Esophagus squamous epithelium (tissue), 5 donors: ENCODE measurements around the gene CHPT1. TPM values are rescaled to one million over a fixed set of nuclear protein-coding genes. Genes with fewer than 3 reads are reported as not detected.

Experiments used
- DNase-seq: peaks from one replicate; lab custom pipeline; 2025; lab: John Stamatoyannopoulos, UW
- H3K27ac ChIP-seq, 4 donors: fragments of 200-600 bp; sonication (generic); one replicate each; pipeline ENCODE4 v1.5.1; 2016 to 2019; ENCODE audit warnings: mild to moderate bottlenecking in 1 of 4
- H3K27me3 ChIP-seq, 4 donors: fragments of 200-600 bp; sonication (generic); 1 replicate in 3 of 4; 2 replicates in 1 of 4; pipeline versions ENCODE4 v1.5.1 to v1.6.0; 2017 to 2021; ENCODE audit warnings: antibody characterized with exemption in 1 of 4
- H3K36me3 ChIP-seq, 3 donors: fragments of 200-600 bp; sonication (generic); one replicate each; pipeline ENCODE4 v1.5.1; 2016 to 2019
- H3K4me1 ChIP-seq, 3 donors: fragments of 200-600 bp; sonication (generic); one replicate each; pipeline ENCODE4 v1.5.1; 2017 to 2019
- H3K4me3 ChIP-seq, 4 donors: fragments of 200-600 bp; sonication (generic); 1 replicate in 3 of 4; 2 replicates in 1 of 4; pipeline ENCODE4 v1.5.1; 2016 to 2019; ENCODE audit warnings: mild to moderate bottlenecking in 2 of 4, moderate library complexity in 1 of 4
- H3K9me3 ChIP-seq, 3 donors: fragments of 200-600 bp; sonication (generic); one replicate each; pipeline ENCODE4 v1.5.1; 2016 to 2019
- CTCF ChIP-seq, 6 experiments: fragments of 450-650 bp in 4 of 6; fragments of 200-600 bp in 2 of 6; sonication (generic) in 2 of 6; IDR thresholded peaks; one replicate each; pipeline ENCODE4 v1.5.1; 2016 to 2019; ENCODE audit warnings: antibody characterized with exemption in 6 of 6, mild to moderate bottlenecking in 4 of 6, moderate library complexity in 4 of 6
- POLR2A ChIP-seq, 4 donors: fragments of 450-650 bp; IDR thresholded peaks; one replicate each; pipeline ENCODE4 v1.6.1; 2017; ENCODE audit warnings: antibody characterized with exemption in 4 of 4, mild to moderate bottlenecking in 4 of 4, moderate library complexity in 3 of 4
- WGBS, 2 donors: methylation state at CpG; one replicate each; pipeline ENCODE4 v1.1.5; 2018; 5-methylcytosine and 5-hydroxymethylcytosine counted together
- intact Hi-C: fragments of 100-400 bp; cut with DNase I; formaldehyde crosslinking; loops from one replicate; pipeline ENCODE4 v1.15.0; 2022
- total RNA-seq, 4 donors: library from RNA; depleted of rRNA; stranded (reverse); fragments of >200 nt; gene quantifications; one replicate each; pipeline ENCODE4 v1.1.0, GENCODE V29; 2016
- donor health status: DM: yes; HTN: yes; CAD: no.

CHPT1 gene
- total RNA-seq, 4 donors from 2014 or later, result 12.7 to 53.6 (median 27.0) TPM

- no peaks in the 10 kb centered on the region for H3K36me3 ChIP-seq
- 92 to 95% methylated on average over 2 of the region's 2 CpGs for WGBS, 2 donors
- intact Hi-C loops, result loop anchor here (5.0 kb wide), 1 partner anchor 288 kb away; the partner anchor contains the start of gene ARL1
Measured at GRCh38 chr12:101694986-101695385, 2.5 kb upstream of the CHPT1 start.

GRCh38 chr12:101695706-101696105 is 1.7 kb upstream of the CHPT1 start:
- Histone ChIP-seq H3K27ac (peak overlapping the region in 2 of 4 donors; percentile 88 to 94), H3K4me1 (peaks cover 8 to 48% (median 13%) of the 10 kb centered on the region in 3 donors), H3K4me3 (no peak overlapping the region), H3K27me3 (no peaks in the 10 kb centered on the region), H3K9me3 (no peaks in the 10 kb centered on the region), H3K36me3 (no peaks in the 10 kb centered on the region)
- no peak for TF ChIP-seq POLR2A (IDR thresholded peaks at IDR 0.05)
- TF ChIP-seq CTCF (IDR thresholded peaks at IDR 0.05), result no peak
- DNase-seq, result no peak
- 56 to 63% methylated on average over 1 of the region's 1 CpG for WGBS, 2 donors
- intact Hi-C loops, result loop anchor here (5.0 kb wide), 1 partner anchor 288 kb away; the partner anchor contains the start of gene ARL1

More at GRCh38 chr12:101694986-101695385, 2.5 kb upstream of the CHPT1 start:
- H3K9me3 ChIP-seq, result no peaks in the 10 kb centered on the region
- H3K4me3 ChIP-seq, result no peak overlapping the region
- H3K4me1 ChIP-seq, result peaks cover 8 to 41% (median 13%) of the 10 kb centered on the region in 3 donors
- no peaks in the 10 kb centered on the region for H3K27me3 ChIP-seq
- DNase-seq, result no peak
- no peak for TF ChIP-seq CTCF (IDR thresholded peaks at IDR 0.05)
- no peak overlapping the region for H3K27ac ChIP-seq

DNA sequence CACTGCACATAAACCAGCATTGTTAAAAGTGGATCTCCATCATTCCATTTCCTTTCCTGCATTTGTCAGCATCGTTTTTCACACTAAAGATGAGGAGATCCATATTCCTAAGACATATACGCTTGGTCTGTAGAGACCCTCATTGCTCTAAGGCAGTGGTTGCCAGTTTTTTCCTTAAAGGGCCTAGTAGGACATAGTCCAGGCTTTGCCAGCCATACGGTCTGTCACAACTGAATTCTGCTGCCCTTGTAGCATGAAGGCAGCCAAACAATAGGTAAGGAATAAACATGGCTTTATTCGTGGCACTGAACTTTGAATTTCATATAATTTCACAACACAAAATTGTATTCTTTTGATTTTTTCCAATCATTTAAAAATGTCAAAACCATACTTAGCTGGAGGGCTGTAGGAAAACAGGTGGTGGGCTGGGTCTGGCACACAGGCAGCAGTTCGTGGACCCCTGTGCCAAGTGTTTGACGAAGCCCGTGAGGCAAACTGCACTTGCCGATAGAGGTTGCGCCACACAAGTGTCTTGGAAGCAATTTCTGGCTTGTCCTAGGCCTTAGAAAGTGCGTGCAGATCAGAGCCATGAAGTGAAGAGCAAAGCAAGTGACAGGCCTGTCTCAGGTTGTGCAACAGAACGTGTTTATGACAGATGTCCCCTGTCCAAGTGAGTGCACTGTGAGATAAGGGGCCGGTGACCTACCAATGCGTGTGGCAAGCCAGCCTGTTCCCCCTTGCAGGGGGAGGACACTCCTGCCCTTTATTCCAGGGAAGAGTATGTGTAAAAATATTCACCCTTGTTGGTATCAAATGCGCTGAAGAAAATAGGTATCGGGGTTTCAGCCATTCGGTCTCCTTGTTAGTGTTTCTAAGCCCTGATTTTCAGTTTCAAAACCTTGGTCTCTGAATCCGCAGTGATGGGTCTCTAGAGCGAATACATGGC is 916 bp upstream of the CHPT1 start:
- no peak for TF ChIP-seq POLR2A (IDR thresholded peaks at IDR 0.05)
- no peak for TF ChIP-seq CTCF (IDR thresholded peaks at IDR 0.05)
- peaks cover 8 to 56% (median 13%) of the 10 kb centered on the region in 3 donors for H3K4me1 ChIP-seq
- intact Hi-C loops, result loop anchor here (5.0 kb wide), 1 partner anchor 289 kb away; the partner anchor contains the start of gene ARL1
- peak overlapping the region; percentile 87 to 95 (median 91) for H3K27ac ChIP-seq
- peak overlapping the region; percentile 58 to 82 (median 72) for H3K4me3 ChIP-seq
- H3K9me3 ChIP-seq, result no peaks in the 10 kb centered on the region
- no peak for DNase-seq
- WGBS, 2 donors, result 20 to 23% methylated on average over 17 to 18 of the region's 18 CpGs
- H3K27me3 ChIP-seq, result no peaks in the 10 kb centered on the region
- H3K36me3 ChIP-seq, result no peaks in the 10 kb centered on the region

- DNase-seq, result no peak
- Histone ChIP-seq H3K4me1 (peaks cover 8 to 73% (median 17%) of the 10 kb centered on the region in 3 donors), H3K4me3 (peak overlapping the region; percentile 58 to 82 (median 72)), H3K36me3 (no peaks in the 10 kb centered on the region), H3K9me3 (no peaks in the 10 kb centered on the region), H3K27ac (peak overlapping the region; percentile 87 to 95 (median 91)), H3K27me3 (no peaks in the 10 kb centered on the region)
- intact Hi-C loops, result loop anchor here (5.0 kb wide), 1 partner anchor 291 kb away; the partner anchor contains the start of gene ARL1
- peak in 1 of 4 donors; percentile 18 for TF ChIP-seq POLR2A (IDR thresholded peaks at IDR 0.05)
- TF ChIP-seq CTCF (IDR thresholded peaks at IDR 0.05), result no peak
- WGBS, 2 donors, result 0% methylated on average over 3 to 7 of the region's 67 CpGs
Measured at GRCh38 chr12:101697930-101698799, 725 bp downstream of the CHPT1 start.
